HEK293 (cell line): ENCODE measurements around the gene TLE5.

Experiments
- CTCF ChIA-PET: fragments of 350-600 bp; formaldehyde crosslinking; extraction: SDS; loops from one replicate; lab custom pipeline; 2021; ENCODE audit warnings: antibody characterized with exemption; lab: Yijun Ruan, JAX
- POLR2A ChIA-PET: fragments of 300-600 bp; formaldehyde crosslinking; extraction: SDS; loops from one replicate; lab custom pipeline; 2020; ENCODE audit warnings: antibody characterized with exemption, inconsistent platforms; lab: Yijun Ruan, JAX
- H3K27ac ChIP-seq: fragments of 200-500 bp; sonication (Bioruptor generic); 2 replicates; pipeline ENCODE4 v1.5.1; 2014; ENCODE audit warnings: low read depth, low read length, control low read depth, inconsistent platforms; ENCODE audit errors: extremely low read depth
- H3K36me3 ChIP-seq, 2 experiments: fragments of 200-500 bp in 1 of 2; sonication (Bioruptor generic) in 1 of 2; 1 replicate in 1 of 2; 2 replicates in 1 of 2; pipeline ENCODE4 v1.5.1; 2014 to 2017; ENCODE audit warnings: inconsistent platforms in 2 of 2, low read length in 2 of 2; ENCODE audit not compliant: control insufficient read depth in 2 of 2, insufficient read depth in 1 of 2
- H3K4me1 ChIP-seq: fragments of 200-500 bp; sonication (Bioruptor generic); 2 replicates; pipeline ENCODE4 v1.5.1; 2014; ENCODE audit warnings: mild to moderate bottlenecking, low read length, inconsistent platforms; ENCODE audit not compliant: control insufficient read depth, insufficient read depth
- H3K4me3 ChIP-seq: 2 replicates; pipeline ENCODE4 v1.5.1; 2011; ENCODE audit warnings: low read depth, mild to moderate bottlenecking, control low read depth, low read length, moderate library complexity
- H3K9me3 ChIP-seq: fragments of 200-500 bp; sonication (Bioruptor generic); 2 replicates; pipeline ENCODE4 v1.5.1; 2014; ENCODE audit warnings: low read depth, low read length, inconsistent platforms; ENCODE audit not compliant: control insufficient read depth, insufficient read depth
- GLI4 ChIP-seq: fragments of 450-650 bp; formaldehyde crosslinking; IDR thresholded peaks from 2 replicates; pipeline ENCODE4 v1.5.1; 2016; ENCODE audit warnings: missing biosample characterization, missing genetic modification characterization
- GLIS1 ChIP-seq: fragments of 450-650 bp; formaldehyde crosslinking; IDR thresholded peaks from 2 replicates; pipeline ENCODE4 v1.5.1; 2016; ENCODE audit warnings: missing biosample characterization, missing genetic modification characterization
- KLF17 ChIP-seq: fragments of 450-650 bp; formaldehyde crosslinking; IDR thresholded peaks from 2 replicates; pipeline ENCODE4 v1.5.1; 2016; ENCODE audit warnings: missing biosample characterization, missing genetic modification characterization
- KLF8 ChIP-seq: fragments of 450-650 bp; formaldehyde crosslinking; IDR thresholded peaks from 2 replicates; pipeline ENCODE4 v1.5.1; 2016; ENCODE audit warnings: missing biosample characterization, missing genetic modification characterization
- KLF9 ChIP-seq: fragments of 450-650 bp; formaldehyde crosslinking; IDR thresholded peaks from 2 replicates; pipeline ENCODE4 v1.5.1; 2016; ENCODE audit warnings: missing biosample characterization, missing genetic modification characterization, low read depth
- PATZ1 ChIP-seq: fragments of 450-650 bp; formaldehyde crosslinking; IDR thresholded peaks from 2 replicates; pipeline ENCODE4 v1.5.1; 2016; ENCODE audit warnings: missing biosample characterization, missing genetic modification characterization
- SALL2 ChIP-seq: fragments of 450-650 bp; formaldehyde crosslinking; IDR thresholded peaks from 2 replicates; pipeline ENCODE4 v1.5.0; 2017; ENCODE audit warnings: missing biosample characterization, mild to moderate bottlenecking, missing genetic modification characterization, borderline replicate concordance
- SETDB1 ChIP-seq: IDR thresholded peaks from one replicate; pipeline ENCODE4 v1.6.1; 2017; ENCODE audit warnings: mild to moderate bottlenecking, low read length, moderate library complexity, mixed read lengths; ENCODE audit not compliant: insufficient read length
- ZBTB10 ChIP-seq: fragments of 450-650 bp; formaldehyde crosslinking; IDR thresholded peaks from 2 replicates; pipeline ENCODE4 v1.5.1; 2016; ENCODE audit warnings: missing biosample characterization, missing genetic modification characterization
- ZBTB26 ChIP-seq: fragments of 450-650 bp; formaldehyde crosslinking; optimal IDR thresholded peaks from 2 replicates; pipeline ENCODE3; 2016; ENCODE audit warnings: missing biosample characterization, mild to moderate bottlenecking, missing genetic modification characterization
- ZEB2 ChIP-seq: fragments of 450-650 bp; formaldehyde crosslinking; IDR thresholded peaks from 2 replicates; pipeline ENCODE4 v1.5.1; 2016; ENCODE audit warnings: missing biosample characterization, missing genetic modification characterization
- ZIC2 ChIP-seq: fragments of 450-650 bp; formaldehyde crosslinking; IDR thresholded peaks from 2 replicates; pipeline ENCODE4 v1.5.1; 2016; ENCODE audit warnings: missing biosample characterization, missing genetic modification characterization
- ZNF10 ChIP-seq: fragments of 450-650 bp; formaldehyde crosslinking; IDR thresholded peaks from 2 replicates; pipeline ENCODE4 v1.5.1; 2017; ENCODE audit warnings: missing biosample characterization, missing genetic modification characterization
- ZNF239 ChIP-seq: fragments of 450-650 bp; formaldehyde crosslinking; IDR thresholded peaks from 2 replicates; pipeline ENCODE4 v1.5.1; 2016; ENCODE audit warnings: missing biosample characterization, missing genetic modification characterization
- ZNF280C ChIP-seq: fragments of 450-650 bp; formaldehyde crosslinking; IDR thresholded peaks from 2 replicates; pipeline ENCODE4 v1.5.1; 2016; ENCODE audit warnings: missing biosample characterization, missing genetic modification characterization
- ZNF335 ChIP-seq: fragments of 450-650 bp; formaldehyde crosslinking; conservative IDR thresholded peaks from 2 replicates; pipeline ENCODE4 v1.5.1; 2016; ENCODE audit warnings: missing biosample characterization, missing genetic modification characterization
- ZNF366 ChIP-seq: fragments of 450-650 bp; formaldehyde crosslinking; conservative IDR thresholded peaks from 2 replicates; pipeline ENCODE4 v1.5.1; 2016; ENCODE audit warnings: missing biosample characterization, missing genetic modification characterization
- ZNF391 ChIP-seq: fragments of 450-650 bp; formaldehyde crosslinking; IDR thresholded peaks from 2 replicates; pipeline ENCODE4 v1.5.1; 2016; ENCODE audit warnings: low read depth, missing biosample characterization, missing genetic modification characterization, borderline replicate concordance
- ZNF433 ChIP-seq: fragments of 450-650 bp; formaldehyde crosslinking; IDR thresholded peaks from 2 replicates; pipeline ENCODE4 v1.5.1; 2016; ENCODE audit warnings: missing biosample characterization, missing genetic modification characterization, low read depth
- ZNF449 ChIP-seq: fragments of 450-650 bp; formaldehyde crosslinking; IDR thresholded peaks from 2 replicates; pipeline ENCODE4 v1.5.1; 2017; ENCODE audit warnings: missing biosample characterization, mild to moderate bottlenecking, missing genetic modification characterization, moderate library complexity
- ZNF558 ChIP-seq: fragments of 450-650 bp; formaldehyde crosslinking; IDR thresholded peaks from 2 replicates; pipeline ENCODE4 v1.5.1; 2016; ENCODE audit warnings: missing biosample characterization, missing genetic modification characterization
- ZNF629 ChIP-seq: fragments of 450-650 bp; formaldehyde crosslinking; IDR thresholded peaks from 2 replicates; pipeline ENCODE4 v1.5.1; 2017; ENCODE audit warnings: missing biosample characterization, missing genetic modification characterization
- ZNF654 ChIP-seq: fragments of 450-650 bp; formaldehyde crosslinking; IDR thresholded peaks from 2 replicates; pipeline ENCODE4 v1.5.1; 2016; ENCODE audit warnings: low read depth, missing biosample characterization, missing genetic modification characterization
- ZNF670 ChIP-seq: fragments of 450-650 bp; formaldehyde crosslinking; IDR thresholded peaks from 2 replicates; pipeline ENCODE4 v1.5.1; 2016; ENCODE audit warnings: missing biosample characterization, missing genetic modification characterization, low read depth
- ZSCAN30 ChIP-seq: fragments of 450-650 bp; IDR thresholded peaks from 2 replicates; pipeline ENCODE4 v1.5.1; 2018; ENCODE audit warnings: missing biosample characterization, mild to moderate bottlenecking, missing genetic modification characterization, moderate library complexity

The TLE5 gene

GRCh38 chr19:3075605-3076431, 13.5 kb upstream of the TLE5 start (continued):
- TF ChIP-seq ZNF335 (tag by site-specific recombination) (0 out of 2 replicates have a peak, but pooled peaks have one; percentile 18), ZBTB10 (0 out of 2 replicates have a peak, but pooled peaks have one; percentile 38), KLF9 (tag by site-specific recombination) (peak; percentile 49), ZNF391 (tag by site-specific recombination) (no peak), ZNF10 (tag by site-specific recombination) (peak; percentile 56; the same call in 1 of the 2 replicates), ZIC2 (tag by site-specific recombination) (peak; percentile 85), ZNF366 (tag by site-specific recombination) (peak; percentile 82), ZSCAN30 (peak; percentile 41; the same call in 1 of the 2 replicates), ZNF654 (tag by site-specific recombination) (peak; percentile 78), ZEB2 (tag by site-specific recombination) (peak; percentile 94), ZNF558 (no peak), ZBTB26 (peak; percentile 37), KLF8 (tag by site-specific recombination) (peak; percentile 30; the same call in 1 of the 2 replicates), ZNF629 (tag by site-specific recombination) (peak; percentile 46), PATZ1 (peak; percentile 89), GLI4 (tag by site-specific recombination) (no peak), KLF17 (tag by site-specific recombination) (peak; percentile 47; the same call in 1 of the 2 replicates), ZNF433 (tag by site-specific recombination) (no peak)

GRCh38 chr19:3073931-3074595, 11.8 kb upstream of the TLE5 start:
- Histone ChIP-seq H3K4me1 (no peaks in the 10 kb centered on the region), H3K9me3 (no peaks in the 10 kb centered on the region), H3K27ac (no peak overlapping the region), H3K36me3 (no peaks in the 10 kb centered on the region), H3K4me3 (no peak overlapping the region)
- ChIA-PET POLR2A (interaction anchor here (0.7 kb wide), 1 partner anchor 123 kb away, joined by 7 read pairs; no protein-coding TSS in a partner anchor), CTCF (interaction anchor here (0.6 to 3.7 kb wide), 3 partner anchors 38 to 1235 kb away, joined by 3 to 23 read pairs (median 13); no protein-coding TSS in a partner anchor)
- TF ChIP-seq ZNF280C (tag by site-specific recombination): no peak
- TF ChIP-seq ZNF239 (tag by site-specific recombination): no peak
- TF ChIP-seq SALL2 (tag by site-specific recombination): no peak
- no peak for TF ChIP-seq ZNF449 (tag by site-specific recombination)
- peak; percentile 90 for TF ChIP-seq GLIS1 (tag by site-specific recombination)
- TF ChIP-seq SETDB1: no peak
- no peak for TF ChIP-seq ZNF670 (tag by site-specific recombination)
